ENCODE data around the gene KLF14.
"Not testable (repeated sequence)": the region's sequence is repeated elsewhere in the genome, so short reads cannot be mapped to it uniquely, and the experiment has no call there.

The KLF14 gene
- long read RNA-seq: 0 reads

- no peak for DNase-seq (ENCODE audit: low read depth in 1 of 2, low spot score in 1 of 2)
- H3K4me3 ChIP-seq (replicated peaks; ENCODE audit: insufficient read depth, low read length): peak within 1 kb of the TSS; percentile 58
- peaks cover 33% of the 10 kb centered on the region for H3K27me3 ChIP-seq (ENCODE audit: insufficient read depth, poor library complexity, severe bottlenecking)
- no peak for TF ChIP-seq CTCF (IDR thresholded peaks at IDR 0.05; ENCODE audit: insufficient read depth, low read length)
- no peak for TF ChIP-seq GABPA (IDR thresholded peaks at IDR 0.05; ENCODE audit: low read depth)
- TF ChIP-seq REST (IDR thresholded peaks at IDR 0.05; ENCODE audit: insufficient replicate concordance, low read depth): no peak
- no peak for TF ChIP-seq SPI1 (IDR thresholded peaks at IDR 0.05; ENCODE audit: borderline replicate concordance, low read depth)
- no peak for TF ChIP-seq POLR2AphosphoS5 (IDR thresholded peaks at IDR 0.05; ENCODE audit: low read depth)
- no peak within 1 kb of the TSS for H3K27ac ChIP-seq (replicated peaks)
Observed at GRCh38 chr7:130733931-130734814, at the start of gene KLF14. TSS of gene KLF14 (minus strand) at chr7:130734207. CDS start at chr7:130734033, 174 bp downstream.

- DNase-seq (ENCODE audit: low read depth in 1 of 2, low spot score in 1 of 2): no peak
- TF ChIP-seq SPI1 (IDR thresholded peaks at IDR 0.05; ENCODE audit: borderline replicate concordance, low read depth) (no peak), CTCF (IDR thresholded peaks at IDR 0.05; ENCODE audit: insufficient read depth, low read length) (no peak), REST (IDR thresholded peaks at IDR 0.05; ENCODE audit: insufficient replicate concordance, low read depth) (no peak), GABPA (IDR thresholded peaks at IDR 0.05; ENCODE audit: low read depth) (no peak), POLR2AphosphoS5 (IDR thresholded peaks at IDR 0.05; ENCODE audit: low read depth) (no peak)
- Histone ChIP-seq H3K4me3 (replicated peaks; ENCODE audit: insufficient read depth, low read length) (no peak overlapping the region), H3K27me3 (ENCODE audit: insufficient read depth, poor library complexity, severe bottlenecking) (peaks cover 6% of the 10 kb centered on the region), H3K27ac (replicated peaks) (no peak overlapping the region)
Observed at GRCh38 chr7:130781346-130781745, 47.3 kb upstream of the KLF14 start.

DNA sequence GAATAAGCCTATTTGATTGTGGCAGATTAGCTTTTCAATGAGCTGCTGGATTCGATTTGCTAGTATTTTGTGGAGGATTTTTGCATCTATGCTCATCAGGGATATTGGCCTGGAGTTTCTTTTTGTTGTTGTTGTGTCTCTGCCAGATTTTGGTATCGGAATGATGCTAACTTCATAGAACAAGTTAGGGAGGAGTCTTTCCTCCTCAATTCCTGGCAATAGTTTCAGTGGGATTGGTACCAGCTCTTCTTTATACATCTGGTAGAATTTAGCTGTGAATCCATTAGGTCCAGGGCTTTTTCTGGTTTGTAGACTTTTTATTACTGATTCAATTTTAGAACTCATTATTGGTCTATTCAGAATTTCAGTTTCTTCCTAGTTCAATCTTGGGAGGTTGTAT lies 43.4 kb upstream of the KLF14 start:
- Histone ChIP-seq H3K27ac (replicated peaks) (no peak overlapping the region), H3K4me3 (replicated peaks; ENCODE audit: insufficient read depth, low read length) (no peak overlapping the region), H3K27me3 (ENCODE audit: insufficient read depth, poor library complexity, severe bottlenecking) (peaks cover 4% of the 10 kb centered on the region)
- TF ChIP-seq REST (IDR thresholded peaks at IDR 0.05; ENCODE audit: insufficient replicate concordance, low read depth) (no peak), CTCF (IDR thresholded peaks at IDR 0.05; ENCODE audit: insufficient read depth, low read length) (no peak), GABPA (IDR thresholded peaks at IDR 0.05; ENCODE audit: low read depth) (no peak), SPI1 (IDR thresholded peaks at IDR 0.05; ENCODE audit: borderline replicate concordance, low read depth) (no peak), POLR2AphosphoS5 (IDR thresholded peaks at IDR 0.05; ENCODE audit: low read depth) (no peak)
- DNase-seq (ENCODE audit: low read depth in 1 of 2, low spot score in 1 of 2): no peak

- H3K27ac ChIP-seq (replicated peaks); H3K4me3 ChIP-seq (replicated peaks; ENCODE audit: insufficient read depth, low read length); H3K27me3 ChIP-seq (ENCODE audit: insufficient read depth, poor library complexity, severe bottlenecking); DNase-seq (ENCODE audit: low read depth in 1 of 2, low spot score in 1 of 2): not testable (repeated sequence)
Observed at GRCh38 chr7:130772456-130772855, 38.4 kb upstream of the KLF14 start.

Data from HL-60 (cell line).